PC-3 (cell line): Measurements from ENCODE around the gene CAMSAP1.

Experiments used
- CTCF ChIP-seq: fragments of 300-600 bp; sonication (generic); conservative IDR thresholded peaks from 2 replicates; pipeline ENCODE4 v1.5.1; 2017; ENCODE audit warnings: antibody characterized with exemption, low read depth, mild to moderate bottlenecking, low read length
- EZH2phosphoT487 ChIP-seq: fragments of 300-600 bp; sonication (generic); IDR thresholded peaks from 2 replicates; pipeline ENCODE4 v1.6.1; 2018; ENCODE audit warnings: mild to moderate bottlenecking, antibody characterized with exemption, low read length, borderline replicate concordance

GRCh38 chr9:135869909-135870308 lies 37.4 kb downstream of the CAMSAP1 start:
- TF ChIP-seq CTCF: no peak
- no peak for TF ChIP-seq EZH2phosphoT487
